ENCODE data around the gene HDAC3.

- TF ChIP-seq PBX3 (IDR thresholded peaks at IDR 0.05) (no peak), JUND (IDR thresholded peaks at IDR 0.05) (no peak), EZH2phosphoT487 (IDR thresholded peaks at IDR 0.05; ENCODE audit: borderline replicate concordance, low read depth) (no peak), CTCF (IDR thresholded peaks at IDR 0.05) (no peak), EP300 (IDR thresholded peaks at IDR 0.05; ENCODE audit: borderline replicate concordance in 1 of 2, low read depth in 1 of 2, low read length in 1 of 2) (no peak)
Observed at GRCh38 chr5:141657404-141657803, 20.8 kb upstream of the HDAC3 start.
